IPS-18c (cell line): Measurements from ENCODE around the gene ZNF764.
"Not testable (repeated sequence)": the region's sequence is repeated elsewhere in the genome, so short reads cannot be mapped to it uniquely, and the experiment has no call there.

Source experiments
- H3K4me3 ChIP-seq: 2 replicates; pipeline ENCODE4 v1.7.0; 2013; ENCODE audit warnings: low read depth, mild to moderate bottlenecking, low read length, moderate library complexity; ENCODE audit not compliant: insufficient read depth
- H3K9me3 ChIP-seq: one replicate; pipeline ENCODE4 v1.6.1; 2013; ENCODE audit warnings: mild to moderate bottlenecking, low read length, moderate library complexity; ENCODE audit not compliant: control insufficient read depth, insufficient read depth

Gene ZNF764

GRCh38 chr16:30557707-30557956 lies 542 bp downstream of the ZNF764 start:
- Histone ChIP-seq H3K9me3 (no peaks in the 10 kb centered on the region), H3K4me3 (peak overlapping the region; percentile 87)

DNA sequence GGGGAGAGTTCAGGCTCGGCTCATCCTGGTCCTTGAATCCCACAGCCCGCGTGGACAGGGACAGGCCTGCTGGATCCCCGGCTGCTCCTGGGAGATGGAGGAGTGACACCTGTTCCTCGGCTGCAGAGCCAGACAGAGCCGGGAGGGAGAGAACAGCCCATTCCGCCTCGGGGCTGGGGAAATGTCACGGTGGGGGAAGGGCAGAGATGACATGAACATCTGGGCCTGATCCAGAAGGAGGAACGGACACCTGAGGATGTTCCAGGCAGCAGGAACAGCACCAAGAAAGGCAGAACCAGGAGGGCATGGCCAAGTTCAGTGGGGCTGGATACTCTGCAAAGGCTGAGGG lies 2.1 kb downstream of the ZNF764 start:
- peaks cover 2% of the 10 kb centered on the region for H3K9me3 ChIP-seq
- H3K4me3 ChIP-seq = no peak overlapping the region; the same call in 1 of the 2 replicates

GRCh38 chr16:30555315-30556124 lies 2.7 kb downstream of the ZNF764 start:
- Histone ChIP-seq H3K4me3 (no peak overlapping the region), H3K9me3 (peaks cover 2% of the 10 kb centered on the region)

DNA sequence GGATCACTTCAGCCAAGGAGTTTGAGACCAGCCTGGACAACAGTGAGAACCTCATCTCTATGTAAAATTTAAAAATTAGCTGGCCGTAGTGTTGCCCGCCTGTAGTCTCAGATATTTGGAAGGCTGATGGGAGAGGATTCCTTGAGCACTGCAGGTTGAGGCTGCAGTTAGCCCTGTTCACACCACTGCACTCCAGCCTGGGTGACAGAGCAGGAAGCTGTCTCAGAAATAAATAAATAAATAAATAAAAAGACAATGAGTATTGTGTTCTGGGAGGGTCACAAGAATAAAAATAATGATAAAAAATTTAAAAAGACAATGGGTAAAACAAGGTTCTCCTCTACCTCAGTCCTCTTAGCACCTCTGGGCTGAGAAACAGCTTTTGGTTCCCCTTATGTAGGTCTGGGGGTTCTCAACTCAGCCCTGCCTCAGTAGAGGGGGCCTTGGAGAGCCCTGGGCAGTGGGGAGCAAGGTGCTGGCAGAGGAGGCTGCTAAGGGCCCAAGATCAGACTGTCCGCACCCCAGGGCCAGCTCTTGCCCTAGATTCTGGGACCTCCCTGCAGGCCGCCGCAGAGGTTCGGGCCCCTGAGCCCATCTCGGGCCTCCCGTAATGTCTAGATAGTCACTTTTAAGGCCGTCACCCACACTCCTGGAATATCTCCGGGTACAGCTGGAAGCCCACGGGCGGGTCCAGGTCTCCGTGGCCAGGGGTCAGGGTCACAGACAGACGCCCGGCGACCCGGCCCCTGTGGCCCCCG lies 3.4 kb downstream of the ZNF764 start:
- Histone ChIP-seq H3K9me3 (peaks cover 2% of the 10 kb centered on the region), H3K4me3 (no peak overlapping the region)

DNA sequence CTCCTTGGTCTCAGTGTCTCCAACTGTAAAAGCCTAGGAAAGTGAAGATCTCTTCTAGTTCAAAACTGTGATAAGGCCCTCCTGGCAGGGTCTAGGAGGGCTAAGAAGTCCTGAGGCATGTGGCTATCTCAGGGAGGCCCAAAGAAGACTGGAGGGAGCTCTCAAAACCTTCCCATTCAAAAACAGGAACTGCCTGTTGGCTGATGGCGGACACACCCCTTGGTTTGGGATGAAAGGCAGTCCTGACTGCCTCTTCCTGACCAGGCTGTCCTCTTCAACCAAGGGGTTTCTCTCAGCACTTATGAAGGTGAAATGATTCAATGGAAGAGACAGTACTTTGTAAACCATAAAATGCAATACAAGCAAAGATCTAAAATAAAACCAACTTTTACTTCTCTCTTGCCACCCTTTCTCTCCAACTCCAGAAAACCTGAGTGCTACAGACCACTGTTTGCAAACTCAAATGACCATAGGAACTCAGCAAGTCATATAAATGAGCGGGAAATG lies 4.7 kb downstream of the ZNF764 start:
- H3K9me3 ChIP-seq = peaks cover 2% of the 10 kb centered on the region

DNA sequence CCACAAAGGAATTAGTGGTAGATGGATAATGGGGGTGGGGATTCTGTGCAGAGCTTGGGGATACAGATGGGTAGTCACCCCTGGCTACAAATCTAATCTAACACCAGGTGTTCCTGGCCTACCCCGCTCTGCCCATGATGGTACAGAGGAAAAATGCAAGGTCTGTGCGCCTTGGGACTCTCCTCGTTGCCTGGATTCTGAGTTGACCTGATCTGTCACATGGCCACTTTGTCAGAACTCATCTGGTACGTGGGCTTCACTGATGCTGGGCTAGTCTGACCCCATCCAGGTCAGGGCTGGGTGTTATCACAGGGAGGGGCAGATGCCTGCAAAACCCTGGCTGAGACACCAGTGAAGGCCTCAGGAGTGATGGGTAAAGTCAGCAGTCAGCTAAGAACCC lies 5.2 kb downstream of the ZNF764 start:
- peaks cover 2% of the 10 kb centered on the region for H3K9me3 ChIP-seq

More for the DNA sequence above, 4.7 kb downstream of the ZNF764 start:
- no peak overlapping the region for H3K4me3 ChIP-seq

DNA sequence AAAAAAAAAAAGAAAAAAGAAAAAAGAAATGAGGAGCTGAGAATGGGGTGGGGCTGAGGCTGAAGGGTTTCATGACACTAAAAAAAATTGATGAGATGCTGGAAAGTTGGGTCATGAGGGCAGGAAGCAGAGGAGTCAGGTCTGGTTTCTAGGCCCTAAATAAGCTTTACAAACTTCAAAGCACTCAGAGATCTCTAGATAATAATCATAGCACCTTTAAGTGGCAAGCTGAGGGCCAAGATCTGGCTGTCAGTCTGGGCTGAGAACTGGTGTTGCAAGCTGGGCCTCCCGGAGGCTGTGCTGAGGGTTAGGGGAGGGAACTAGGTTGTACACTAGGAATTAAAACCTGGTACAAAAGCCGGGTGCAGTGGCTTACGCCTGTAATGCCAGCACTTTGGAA lies 6.4 kb downstream of the ZNF764 start:
- H3K4me3 ChIP-seq = no peak overlapping the region

More for the DNA sequence above, 5.2 kb downstream of the ZNF764 start:
- no peak overlapping the region for H3K4me3 ChIP-seq

GRCh38 chr16:30548416-30549253 lies 9.5 kb downstream of the ZNF764 start:
- H3K4me3 ChIP-seq = no peak overlapping the region
- peaks cover 2% of the 10 kb centered on the region for H3K9me3 ChIP-seq

More for the DNA sequence above, 6.4 kb downstream of the ZNF764 start:
- H3K9me3 ChIP-seq = peaks cover 2% of the 10 kb centered on the region

DNA sequence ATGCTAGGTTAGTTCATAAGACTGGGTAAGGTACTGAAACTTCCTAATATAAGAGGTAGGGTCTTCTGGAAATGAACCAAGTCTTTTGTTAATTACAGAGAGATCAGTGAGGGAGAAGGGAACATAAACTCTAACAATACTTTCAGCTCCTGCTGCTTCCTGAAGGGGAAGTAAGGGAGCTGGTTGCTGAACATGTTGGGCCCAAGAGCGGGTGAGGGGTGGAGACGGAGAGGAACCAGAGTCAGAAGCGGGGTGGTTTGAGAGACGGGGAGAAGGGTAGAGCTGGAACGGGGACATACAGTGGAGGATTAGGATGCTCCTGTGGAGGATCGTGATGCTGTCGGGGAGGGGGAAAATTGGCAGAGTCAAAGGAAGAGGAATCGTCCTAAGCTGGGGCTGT lies 12.1 kb downstream of the ZNF764 start:
- H3K4me3 ChIP-seq = no peak overlapping the region

DNA sequence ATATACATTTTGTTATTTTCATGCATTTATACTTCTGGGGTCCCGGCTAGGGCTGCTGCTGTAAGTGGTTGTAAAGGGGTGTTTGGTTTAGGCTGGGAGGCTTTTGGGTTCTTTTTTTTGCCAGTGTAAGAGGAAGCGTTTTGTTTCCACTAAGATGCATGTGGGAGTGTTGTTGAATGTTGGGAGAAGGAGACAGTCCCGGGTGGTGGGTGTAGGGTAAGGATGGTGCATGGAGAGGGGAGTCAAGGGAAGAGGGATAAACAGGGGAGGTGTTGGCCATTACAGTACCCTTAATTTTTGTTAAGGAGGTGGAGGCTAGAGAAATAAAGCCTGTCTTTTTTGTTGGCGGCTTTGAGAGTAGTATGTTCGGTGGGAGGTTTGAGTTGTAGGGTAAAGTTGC lies 15.1 kb downstream of the ZNF764 start:
- no peak overlapping the region for H3K4me3 ChIP-seq
- no peaks in the 10 kb centered on the region for H3K9me3 ChIP-seq

More for the DNA sequence above, 12.1 kb downstream of the ZNF764 start:
- no peaks in the 10 kb centered on the region for H3K9me3 ChIP-seq

- Histone ChIP-seq H3K4me3 (no peak overlapping the region), H3K9me3 (no peaks in the 10 kb centered on the region)
These were observed 16.5 kb downstream of the ZNF764 start for GRCh38 chr16:30541502-30542329.

- H3K9me3 ChIP-seq, H3K4me3 ChIP-seq: not testable (repeated sequence)
These were observed 17.2 kb downstream of the ZNF764 start for GRCh38 chr16:30540916-30541464.

DNA sequence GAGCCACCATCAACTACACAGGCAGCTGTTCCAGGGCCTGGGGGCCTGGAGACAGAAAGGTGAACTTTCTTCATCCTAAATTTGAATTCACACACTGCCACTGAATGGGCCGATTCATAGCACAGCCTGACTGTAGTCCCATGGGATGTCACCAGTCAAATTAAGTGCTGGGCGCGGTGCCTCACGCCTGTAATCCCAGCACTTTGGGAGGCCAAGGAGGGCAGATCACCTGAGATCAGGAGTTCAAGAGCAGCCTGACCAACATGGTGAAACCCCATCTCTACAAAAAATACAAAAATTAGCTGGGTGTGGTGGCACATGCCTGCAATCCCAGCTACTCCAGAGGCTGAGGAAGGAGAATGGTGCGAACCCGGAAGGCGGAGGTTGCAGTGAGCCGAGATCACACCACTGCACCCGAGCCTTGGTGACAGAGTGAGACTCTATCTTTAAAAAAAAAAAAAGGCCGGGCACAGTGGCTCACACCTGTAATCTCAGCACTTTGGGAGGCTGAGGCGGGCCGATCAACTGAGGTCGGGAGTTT lies 18.1 kb downstream of the ZNF764 start:
- not testable (repeated sequence) for H3K4me3 ChIP-seq, H3K9me3 ChIP-seq

DNA sequence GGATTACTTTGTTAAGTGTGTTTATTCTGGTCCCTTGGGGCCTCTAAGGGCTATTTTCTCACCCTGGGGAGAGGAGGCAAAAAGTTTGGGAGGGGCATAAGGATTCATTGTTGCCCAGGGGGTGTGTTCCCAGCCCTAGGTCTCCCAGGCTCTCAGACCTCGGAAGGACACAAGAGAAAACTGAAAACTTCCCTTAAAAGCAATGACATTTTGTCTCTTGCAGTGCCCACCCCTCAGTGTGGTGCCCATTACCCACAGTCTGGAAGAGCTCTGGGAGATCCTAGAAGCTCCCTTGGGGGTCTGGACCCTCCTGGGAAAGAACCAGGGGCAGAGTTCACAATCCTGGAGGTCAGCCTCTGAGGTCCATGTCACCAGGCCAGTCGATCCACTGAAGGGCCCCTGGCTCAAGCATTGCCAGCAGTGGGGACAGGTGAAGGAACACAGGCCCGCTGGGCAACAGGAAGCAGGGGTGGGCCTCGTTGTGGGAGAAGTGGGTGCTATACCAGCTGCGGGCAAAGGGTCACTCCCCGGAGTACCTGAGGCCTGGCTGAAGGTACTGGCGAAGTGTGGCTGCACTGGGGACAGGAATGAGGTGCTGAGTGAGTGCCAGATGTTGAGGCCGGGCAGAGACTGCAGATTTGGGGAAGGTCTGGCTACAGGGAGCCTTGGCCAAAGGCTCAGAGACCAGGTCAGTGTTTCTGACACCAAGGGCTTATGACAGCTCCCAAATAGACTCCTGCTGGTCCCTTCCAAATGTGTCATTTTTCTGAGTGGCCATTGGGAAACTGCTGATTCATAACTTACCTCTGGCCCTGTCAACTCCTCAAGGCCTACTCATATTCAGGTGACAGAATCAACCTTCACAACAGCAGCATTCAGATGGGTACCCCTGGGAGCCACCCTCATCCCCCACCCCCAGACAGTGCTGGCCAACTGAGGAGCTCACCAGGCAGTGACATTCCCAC lies 18.9 kb downstream of the ZNF764 start:
- H3K4me3 ChIP-seq = no peak overlapping the region
- no peaks in the 10 kb centered on the region for H3K9me3 ChIP-seq

- not testable (repeated sequence) for H3K9me3 ChIP-seq, H3K4me3 ChIP-seq
These were observed 21.7 kb downstream of the ZNF764 start for GRCh38 chr16:30536391-30537024.
